EH (cell line): Measurements from ENCODE around the gene PODXL2.

Experiments used
- DNase-seq: peaks from one replicate; pipeline ENCODE4 v3.0.0-alpha.2; 2015; ENCODE audit warnings: low read depth

PODXL2 gene

GRCh38 chr3:127655641-127656040 lies 26.7 kb downstream of the PODXL2 start:
- DNase-seq, result peak; percentile 92

DNA sequence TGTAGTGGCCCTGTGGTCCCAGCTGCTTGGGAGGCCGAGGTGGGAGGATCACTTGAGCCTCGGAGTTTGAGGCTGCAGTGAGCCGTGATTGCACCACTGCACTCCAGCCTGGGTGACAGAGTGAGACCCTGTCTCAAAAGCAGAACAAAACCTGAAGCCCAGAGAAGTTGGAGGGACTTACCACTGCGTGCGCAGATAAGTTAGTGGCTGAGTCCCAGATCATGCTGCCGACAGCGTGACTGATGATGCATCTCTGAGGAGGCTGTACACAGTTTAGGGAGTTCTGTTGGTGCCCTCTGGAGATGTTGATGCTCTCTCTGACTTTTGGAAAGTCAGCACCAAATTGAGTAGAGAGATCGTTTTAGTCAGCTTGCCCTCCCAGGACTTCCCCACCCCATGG lies 27.9 kb downstream of the PODXL2 start:
- no peak for DNase-seq

- DNase-seq, result peak; percentile 72
Measured at GRCh38 chr3:127658234-127658633, 29.2 kb downstream of the PODXL2 start.

- DNase-seq, result no peak
Measured at GRCh38 chr3:127660621-127661251, 31.8 kb downstream of the PODXL2 start.

DNA sequence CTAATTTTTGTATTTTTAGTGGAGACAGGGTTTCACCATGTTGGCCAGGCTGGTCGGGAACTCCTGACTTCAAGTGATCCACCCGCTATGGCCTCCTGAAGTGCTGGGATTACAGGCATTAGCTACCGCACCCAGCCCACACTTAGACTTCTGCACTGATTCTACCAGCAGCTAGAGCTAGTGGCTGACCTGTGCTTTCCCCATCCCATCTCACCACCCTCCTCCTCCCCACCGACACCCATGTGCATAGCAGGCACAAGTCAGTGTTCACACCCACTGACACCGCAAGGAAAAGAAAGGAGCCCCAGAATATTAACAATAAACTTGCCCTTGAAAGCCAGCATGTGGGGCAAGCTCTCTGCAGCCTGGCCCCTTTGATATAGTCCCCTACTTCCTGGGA lies 32.6 kb downstream of the PODXL2 start:
- no peak for DNase-seq

DNA sequence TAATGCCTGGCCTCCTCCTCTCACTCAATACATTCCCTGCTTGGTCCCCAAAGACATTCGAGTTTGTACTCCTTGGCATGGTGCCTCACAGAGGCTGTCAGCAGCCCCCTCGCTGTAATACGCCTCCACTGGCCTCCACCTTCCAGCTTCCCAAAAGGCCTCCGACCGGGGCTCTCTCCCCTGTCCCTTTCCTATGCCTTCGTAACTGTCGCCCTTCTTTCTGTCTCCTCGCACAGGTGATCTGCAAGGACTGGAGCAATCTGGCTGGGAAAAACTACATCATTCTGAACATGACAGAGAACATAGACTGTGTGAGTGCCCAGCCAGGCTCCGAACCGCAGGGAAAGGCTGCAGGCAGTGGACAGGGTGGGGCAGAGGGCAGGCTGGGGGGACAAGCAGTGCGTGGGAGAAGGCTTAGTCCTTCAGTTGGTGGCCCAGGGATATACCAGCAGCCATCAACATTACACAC lies 33.0 kb downstream of the PODXL2 start:
- no peak for DNase-seq

DNA sequence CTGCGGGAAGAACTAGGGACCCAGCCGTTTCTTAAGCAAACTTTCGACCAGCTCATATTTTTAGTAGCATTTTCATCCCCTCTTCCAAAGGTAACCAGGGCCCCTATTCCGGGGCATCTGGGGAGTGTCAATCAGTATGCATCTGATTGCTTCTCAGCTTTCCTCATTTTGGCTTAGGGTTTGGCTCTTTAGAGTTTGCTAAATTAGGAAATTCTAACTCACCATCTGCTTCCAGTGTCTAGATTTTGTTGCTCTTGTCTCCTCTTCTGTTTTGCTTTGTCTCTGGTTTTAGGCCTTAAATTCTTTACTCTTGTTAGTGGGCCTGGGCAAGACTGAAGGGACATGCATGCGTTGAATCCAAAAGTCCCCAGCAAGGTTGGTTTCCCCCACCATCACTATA lies 34.2 kb downstream of the PODXL2 start:
- DNase-seq, result no peak

- no peak for DNase-seq
Measured at GRCh38 chr3:127665165-127665564, 36.2 kb downstream of the PODXL2 start.

DNA sequence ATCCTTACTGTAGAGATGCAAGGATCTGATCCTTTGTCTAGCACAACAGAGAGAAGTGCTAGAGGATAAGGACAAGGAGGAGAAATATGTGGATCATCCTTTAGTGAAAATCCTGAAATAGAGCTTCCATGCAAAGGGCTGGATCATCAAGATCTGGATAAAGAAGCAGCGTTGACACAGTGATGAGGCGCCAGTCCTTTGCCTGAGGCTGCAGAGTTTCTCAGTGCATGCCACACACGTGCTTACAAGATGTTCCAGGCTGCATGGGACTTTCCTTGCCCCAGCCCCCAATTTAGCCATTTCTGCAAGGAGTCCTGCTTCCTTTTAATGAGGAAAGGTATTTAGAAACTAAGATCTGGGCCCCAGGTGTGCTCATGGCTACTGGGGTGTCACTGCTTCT lies 36.6 kb downstream of the PODXL2 start:
- DNase-seq, result peak; percentile 71

- no peak for DNase-seq
Measured at GRCh38 chr3:127666676-127667075, 37.7 kb downstream of the PODXL2 start.

DNA sequence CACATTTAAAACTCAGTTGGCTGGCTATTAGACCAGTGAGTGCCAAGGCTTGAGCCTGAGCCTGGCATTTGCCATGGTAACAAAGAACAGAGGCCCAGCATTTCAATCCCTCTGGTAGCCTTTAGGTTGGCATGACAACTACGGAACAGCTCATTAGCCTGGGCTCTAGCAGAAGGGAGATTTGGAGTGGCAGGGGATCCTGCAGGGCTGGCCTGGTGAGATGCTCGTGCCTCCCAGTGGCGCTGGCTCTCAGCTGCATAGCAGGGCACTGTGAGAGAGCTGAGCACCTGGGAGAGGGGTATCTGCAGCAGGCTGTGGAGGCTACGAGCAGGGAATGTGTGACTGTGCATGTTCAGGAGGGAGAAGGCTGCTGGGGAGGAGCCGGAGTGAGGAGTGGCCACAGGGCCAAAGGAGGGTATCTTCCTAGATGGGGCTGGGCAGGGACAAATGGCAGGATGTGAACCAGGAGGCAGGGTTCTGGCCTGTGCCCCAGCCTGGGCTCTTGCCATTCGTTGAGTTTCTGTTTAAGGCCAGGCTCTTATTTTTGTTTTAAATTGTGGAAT lies 38.2 kb downstream of the PODXL2 start:
- no peak for DNase-seq

DNA sequence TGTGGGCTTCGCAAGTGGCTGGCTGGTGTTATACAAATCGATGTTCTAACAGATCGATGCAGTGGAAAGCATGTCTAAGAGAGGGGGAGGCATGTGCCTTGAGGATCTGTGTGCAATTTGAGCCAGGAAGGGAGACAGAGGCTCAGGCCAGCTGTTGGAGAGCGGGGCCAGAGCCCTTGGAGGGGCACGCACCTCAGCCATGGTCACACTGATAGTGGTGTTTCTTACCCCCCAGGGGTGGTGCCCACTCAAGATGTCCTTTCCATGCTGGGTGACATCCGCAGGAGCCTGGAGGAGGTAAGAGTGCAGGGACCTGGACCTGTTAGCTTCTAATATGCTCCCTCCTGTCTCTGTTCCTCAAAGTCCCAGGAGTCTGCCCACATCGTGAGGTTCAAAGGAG lies 39.9 kb downstream of the PODXL2 start:
- DNase-seq, result no peak

- DNase-seq, result no peak
Measured at GRCh38 chr3:127669541-127670228, 40.7 kb downstream of the PODXL2 start.

DNA sequence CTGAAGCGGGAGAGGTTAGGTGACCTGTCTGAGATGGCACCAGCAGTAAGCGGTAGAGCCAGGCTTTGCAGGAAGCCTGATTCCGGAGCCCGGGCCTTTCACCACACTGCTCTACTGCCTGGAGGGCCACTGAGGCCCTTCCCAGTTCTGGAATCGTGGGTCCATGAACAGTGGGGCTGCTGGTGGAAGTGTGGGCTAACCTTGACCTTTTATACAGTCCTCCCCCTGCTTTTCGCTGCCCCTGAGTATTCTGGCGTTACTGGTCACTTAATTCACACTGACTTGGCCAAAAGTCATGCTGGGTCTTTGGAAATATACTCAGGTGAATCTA lies 41.2 kb downstream of the PODXL2 start:
- DNase-seq, result no peak

GRCh38 chr3:127670761-127671522 lies 42.0 kb downstream of the PODXL2 start:
- DNase-seq, result no peak

DNA sequence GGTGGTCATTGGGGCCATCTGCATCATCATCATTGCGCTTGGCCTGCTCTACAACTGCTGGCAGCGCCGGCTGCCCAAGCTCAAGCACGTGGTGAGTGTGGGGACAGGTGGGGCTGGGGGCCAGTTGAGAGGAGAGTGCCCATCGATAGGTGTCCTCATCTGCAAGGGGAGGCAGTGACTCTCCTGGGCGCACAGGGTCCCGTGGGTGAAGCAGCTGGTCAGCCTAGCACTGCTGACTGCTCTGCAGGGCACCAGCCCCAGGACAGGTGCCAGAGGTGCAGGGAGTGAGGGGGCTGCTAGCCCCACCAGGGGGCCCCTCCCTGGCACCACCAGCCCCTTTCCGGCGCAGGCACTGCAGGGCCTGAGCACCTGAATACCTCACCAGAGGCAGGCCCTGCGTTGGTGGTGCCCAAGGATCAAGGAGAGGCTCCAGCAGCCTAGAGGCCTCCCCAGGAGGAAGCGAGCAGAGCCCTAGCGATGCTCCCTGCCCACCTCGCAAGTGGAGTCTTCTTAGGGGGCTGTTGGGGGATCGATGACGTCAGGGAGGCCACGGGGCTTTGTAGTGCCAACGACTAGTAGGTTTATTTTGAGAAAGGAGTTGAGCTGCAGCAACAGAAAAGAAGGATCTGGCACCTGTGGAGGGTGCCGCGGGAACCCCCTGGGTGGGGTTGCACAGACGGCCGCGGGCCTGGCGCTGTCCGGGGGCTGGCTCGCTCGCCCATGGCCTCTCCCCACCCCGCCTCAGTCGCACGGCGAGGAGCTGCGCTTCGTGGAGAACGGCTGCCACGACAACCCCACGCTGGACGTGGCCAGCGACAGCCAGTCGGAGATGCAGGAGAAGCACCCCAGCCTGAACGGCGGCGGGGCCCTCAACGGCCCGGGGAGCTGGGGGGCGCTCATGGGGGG lies 42.8 kb downstream of the PODXL2 start:
- peak; percentile 23 for DNase-seq

DNA sequence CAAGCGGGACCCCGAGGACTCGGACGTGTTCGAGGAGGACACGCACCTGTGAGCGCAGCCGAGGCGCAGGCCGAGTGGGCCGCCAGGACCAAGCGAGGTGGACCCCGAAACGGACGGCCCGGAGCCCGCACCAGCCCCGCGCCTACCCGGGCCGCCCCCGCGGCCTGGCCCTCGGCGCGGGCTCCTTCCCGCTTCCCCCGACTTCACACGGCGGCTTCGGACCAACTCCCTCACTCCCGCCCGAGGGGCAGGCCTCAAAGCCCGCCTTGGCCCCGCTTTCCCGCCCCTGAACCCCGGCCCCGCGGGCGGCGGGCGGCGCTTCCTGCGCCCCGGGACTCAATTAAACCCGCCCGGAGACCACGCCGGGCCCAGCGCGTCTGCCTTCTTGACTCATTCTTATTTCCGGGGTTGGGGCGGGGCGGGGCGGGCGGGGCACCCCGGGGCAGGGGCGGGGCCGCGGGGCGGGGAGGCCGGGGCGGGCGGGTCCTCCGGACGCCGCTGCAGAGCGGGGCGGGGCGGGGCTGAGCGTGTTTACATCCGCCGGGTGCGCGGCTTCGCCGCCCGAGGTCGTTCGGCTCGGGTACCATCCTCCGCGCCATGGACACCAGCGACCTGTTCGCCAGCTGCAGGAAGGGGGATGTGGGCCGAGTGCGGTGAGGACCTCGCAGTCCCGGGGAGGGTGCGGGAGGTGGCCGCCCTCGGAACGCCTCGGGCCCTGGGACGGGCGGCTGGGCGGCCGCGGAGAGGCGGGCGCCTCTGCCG lies 43.6 kb downstream of the PODXL2 start, which contains the start of gene ABTB1:
Gene ABTB1 (plus strand): TSS at position 524 of the 762 bp plus-strand sequence. CDS start 74 bp downstream, at position 598.
- peak; percentile 83 for DNase-seq

- DNase-seq, result peak; percentile 75
Measured at GRCh38 chr3:127673191-127674100, 44.5 kb downstream of the PODXL2 start.

DNA sequence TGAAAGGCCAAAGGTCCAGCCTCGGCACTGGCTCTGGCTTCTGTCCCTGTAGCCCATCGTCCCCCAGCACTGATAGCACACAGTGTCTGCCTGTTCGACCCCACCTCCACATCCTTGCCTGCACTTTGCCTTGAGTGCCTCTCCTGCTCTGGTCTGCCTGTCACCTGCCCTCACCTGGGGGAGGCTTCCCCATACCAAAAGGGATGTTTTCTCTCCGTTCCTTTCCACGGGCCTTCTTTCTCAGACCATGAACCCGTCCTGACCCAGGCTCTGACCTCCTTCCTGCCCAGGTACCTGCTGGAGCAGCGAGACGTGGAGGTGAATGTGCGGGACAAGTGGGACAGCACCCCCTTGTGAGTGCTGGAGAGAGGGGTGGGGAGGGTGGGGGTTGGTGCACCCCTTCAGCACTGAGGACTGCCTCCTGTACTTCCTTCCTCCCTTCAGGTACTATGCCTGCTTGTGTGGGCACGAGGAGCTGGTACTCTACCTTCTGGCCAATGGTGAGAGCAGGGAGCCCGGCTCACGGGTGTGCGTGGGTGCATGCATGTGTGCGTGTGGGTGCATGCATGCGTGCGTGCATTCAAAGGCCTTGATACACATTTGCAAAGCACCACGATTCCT lies 45.2 kb downstream of the PODXL2 start:
- DNase-seq, result no peak
